Cortex of kidney (tissue), 1 donor: ENCODE results near the gene WNT4.

ENCODE experiments used
- DNase-seq: peaks from one replicate; lab custom pipeline; 2025; lab: John Stamatoyannopoulos, UW

The WNT4 gene

GRCh38 chr1:22143065-22144033 is at the start of gene WNT4:
Gene WNT4, minus strand, starts transcription at chr1:22143097. Its CDS starts 175 bp downstream, at chr1:22142922.
- DNase-seq: no peak

GRCh38 chr1:22190731-22191130 is 47.8 kb upstream of the WNT4 start:
- DNase-seq: no peak

DNA sequence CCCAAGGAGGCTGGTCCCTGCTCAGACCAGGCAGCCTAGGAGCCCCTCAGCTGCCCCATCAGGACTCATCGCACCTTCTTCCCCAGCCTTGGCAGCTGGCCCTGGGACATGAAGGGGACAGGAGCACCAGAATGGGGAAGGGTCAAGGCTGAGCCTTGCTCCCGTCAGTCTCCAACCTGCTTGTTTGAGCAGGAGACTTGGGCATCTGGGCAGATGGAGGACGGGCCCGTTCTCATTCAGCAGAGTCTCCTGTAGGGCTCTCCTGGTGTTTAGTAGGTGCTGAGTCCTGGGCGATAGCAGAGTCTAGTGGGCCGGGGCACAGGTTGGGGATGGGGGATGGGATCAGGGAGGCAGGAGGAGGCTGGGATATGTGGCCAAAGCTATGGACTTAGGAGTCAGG is 47.4 kb upstream of the WNT4 start:
- DNase-seq: no peak

- no peak for DNase-seq
Observed at GRCh38 chr1:22189619-22190018, 46.7 kb upstream of the WNT4 start.

DNA sequence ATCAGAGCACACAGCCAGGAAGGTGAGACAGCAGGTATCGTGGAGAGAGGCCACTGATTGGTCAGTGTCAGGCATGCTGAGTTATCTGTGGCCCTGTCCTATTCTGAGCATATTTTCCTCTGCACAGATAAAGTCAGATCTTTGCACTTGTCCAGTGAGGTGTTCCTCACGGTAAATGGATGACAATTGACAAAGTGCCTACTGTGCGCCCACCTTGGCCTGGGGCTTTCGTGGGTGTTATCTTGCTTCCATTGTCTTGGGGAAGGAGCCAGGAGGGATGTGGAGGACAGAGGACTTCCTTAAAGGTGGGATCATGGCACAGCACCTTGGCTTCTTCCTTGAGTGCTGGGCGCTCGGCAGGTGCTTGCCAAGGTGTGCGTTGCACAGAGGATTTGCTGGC is 46.0 kb upstream of the WNT4 start:
- DNase-seq: no peak

DNA sequence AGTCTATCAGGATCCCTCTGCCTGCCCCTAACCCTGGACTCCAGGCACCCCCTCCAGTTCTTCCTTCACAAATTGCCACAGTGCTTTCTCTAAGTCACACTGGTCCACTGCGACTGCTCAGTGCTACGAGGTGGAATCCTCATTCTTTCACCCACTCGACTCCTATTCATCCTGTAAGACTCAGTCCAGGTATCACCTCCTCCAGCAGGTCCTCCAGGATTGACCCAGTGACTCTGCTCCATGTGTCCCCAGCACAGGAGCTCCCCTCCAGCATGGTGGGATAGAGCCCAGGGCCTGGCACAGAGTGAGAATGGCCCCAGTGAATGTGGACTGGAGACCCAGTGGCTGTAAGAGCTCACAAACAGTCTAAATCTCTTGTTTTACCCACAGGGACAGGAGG is 45.5 kb upstream of the WNT4 start:
- no peak for DNase-seq

- DNase-seq: no peak
Observed at GRCh38 chr1:22186311-22186710, 43.4 kb upstream of the WNT4 start.

- no peak for DNase-seq
Observed at GRCh38 chr1:22184892-22185612, 42.2 kb upstream of the WNT4 start.

GRCh38 chr1:22184454-22184853 is 41.6 kb upstream of the WNT4 start:
- no peak for DNase-seq

- no peak for DNase-seq
Observed at GRCh38 chr1:22182715-22183114, 39.8 kb upstream of the WNT4 start.

GRCh38 chr1:22179197-22179803 is 36.4 kb upstream of the WNT4 start:
- no peak for DNase-seq

DNA sequence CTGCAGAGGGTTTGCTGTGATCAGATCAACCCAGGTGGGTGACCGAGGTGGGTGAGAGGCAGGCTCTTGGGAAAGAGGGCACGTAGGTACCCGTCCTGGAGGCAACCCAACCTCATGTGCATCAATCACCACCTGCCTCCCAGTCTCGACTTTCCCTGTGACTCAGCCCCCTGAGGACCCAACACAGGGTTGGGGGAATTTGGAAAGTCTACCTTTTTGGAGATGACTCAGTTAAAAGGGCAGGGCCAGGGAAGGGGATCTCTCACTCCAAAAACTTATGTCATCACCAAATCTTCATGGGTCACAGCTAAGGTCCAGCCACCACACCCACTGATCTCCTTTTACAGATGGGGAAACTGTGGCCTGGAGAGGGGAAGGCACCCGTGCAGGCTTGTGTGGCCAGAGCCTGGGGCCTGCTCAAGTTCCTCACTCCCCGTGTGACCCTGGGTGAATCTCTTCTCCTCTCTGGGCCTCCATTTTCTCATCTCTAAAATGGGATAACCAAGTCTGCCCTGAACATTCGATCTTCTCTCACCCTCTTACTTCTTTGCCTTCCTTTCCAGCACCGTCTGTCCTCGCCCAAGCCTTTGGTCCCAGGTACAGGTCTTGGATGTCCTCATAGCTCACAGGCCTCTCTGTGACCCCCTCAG is 34.6 kb upstream of the WNT4 start:
- DNase-seq: no peak

DNA sequence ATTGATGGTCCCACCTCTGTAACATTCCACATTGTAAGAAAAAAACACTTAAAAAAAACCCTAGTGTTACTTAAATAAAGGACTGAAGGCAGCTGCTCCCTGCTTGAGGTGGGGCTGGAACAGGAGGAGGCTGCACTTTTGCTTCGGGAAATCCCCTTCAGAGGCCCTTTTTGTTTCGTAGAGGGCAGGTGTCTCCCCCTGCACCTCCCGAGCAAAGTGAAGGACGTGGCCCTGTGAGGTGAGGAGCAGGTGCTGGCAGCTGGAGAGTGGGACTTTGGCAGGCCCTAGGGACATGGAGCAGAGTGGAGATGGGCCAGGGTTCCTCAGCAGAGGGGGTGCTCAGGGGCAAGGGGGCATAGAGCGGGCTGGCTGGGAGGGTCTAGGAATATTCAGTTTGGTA is 33.4 kb upstream of the WNT4 start:
- no peak for DNase-seq

GRCh38 chr1:22174446-22175220 is 31.7 kb upstream of the WNT4 start:
- DNase-seq: no peak

DNA sequence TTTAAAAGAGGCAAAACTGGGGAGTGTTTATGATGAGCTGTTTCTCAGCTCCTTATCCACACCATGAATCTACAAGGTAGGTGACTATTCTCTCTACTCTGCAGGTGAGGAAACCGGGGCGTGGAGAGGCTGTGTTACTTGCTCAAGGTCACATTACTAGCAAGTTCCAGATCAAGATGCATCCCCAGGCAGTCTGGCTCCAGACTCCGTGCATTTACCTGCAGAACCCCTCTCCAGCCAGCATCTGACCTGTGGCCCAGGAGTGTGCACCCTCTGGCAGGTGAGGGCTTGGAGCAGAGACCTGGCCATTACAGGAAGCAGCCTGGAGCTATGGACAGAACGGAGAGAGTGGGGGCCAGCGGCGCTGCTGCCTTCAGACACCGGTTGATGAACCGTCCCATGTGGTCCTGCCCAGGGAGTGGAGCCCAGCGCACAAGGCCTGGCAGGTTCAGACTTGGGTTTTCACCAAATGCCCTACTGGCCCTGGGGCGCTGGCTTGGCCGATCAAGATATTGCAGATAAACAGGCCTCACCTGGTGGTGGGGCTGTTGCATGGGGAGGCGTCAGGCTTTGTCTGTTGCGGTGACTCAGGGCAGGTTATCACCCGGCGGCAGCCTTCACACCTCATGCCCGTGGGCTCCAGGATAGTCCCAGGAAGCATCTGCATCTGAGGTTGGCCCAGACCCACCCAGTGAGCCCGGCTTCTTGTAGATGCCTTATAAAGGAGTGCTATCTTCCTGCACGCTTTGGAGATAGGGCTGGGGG is 29.2 kb upstream of the WNT4 start:
- no peak for DNase-seq

DNA sequence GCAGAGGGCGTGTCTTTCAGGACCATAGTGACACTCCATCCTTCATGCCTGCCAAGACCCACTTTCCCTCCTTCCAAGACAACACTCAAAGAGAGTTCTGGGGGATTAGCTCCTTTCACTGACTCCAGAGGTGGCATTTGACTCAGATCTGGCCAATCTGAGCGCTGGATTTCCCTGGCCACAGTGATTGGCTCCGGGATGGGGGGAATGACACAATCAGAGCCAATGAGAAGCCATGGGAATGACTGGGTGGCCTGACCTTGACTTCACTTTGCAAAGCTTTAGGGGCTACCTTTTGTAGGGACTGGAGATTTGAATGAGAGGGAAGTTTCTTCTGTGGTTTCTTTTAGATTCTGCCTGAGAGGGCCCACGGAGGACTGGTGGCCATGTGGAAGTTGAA is 26.9 kb upstream of the WNT4 start:
- no peak for DNase-seq

DNA sequence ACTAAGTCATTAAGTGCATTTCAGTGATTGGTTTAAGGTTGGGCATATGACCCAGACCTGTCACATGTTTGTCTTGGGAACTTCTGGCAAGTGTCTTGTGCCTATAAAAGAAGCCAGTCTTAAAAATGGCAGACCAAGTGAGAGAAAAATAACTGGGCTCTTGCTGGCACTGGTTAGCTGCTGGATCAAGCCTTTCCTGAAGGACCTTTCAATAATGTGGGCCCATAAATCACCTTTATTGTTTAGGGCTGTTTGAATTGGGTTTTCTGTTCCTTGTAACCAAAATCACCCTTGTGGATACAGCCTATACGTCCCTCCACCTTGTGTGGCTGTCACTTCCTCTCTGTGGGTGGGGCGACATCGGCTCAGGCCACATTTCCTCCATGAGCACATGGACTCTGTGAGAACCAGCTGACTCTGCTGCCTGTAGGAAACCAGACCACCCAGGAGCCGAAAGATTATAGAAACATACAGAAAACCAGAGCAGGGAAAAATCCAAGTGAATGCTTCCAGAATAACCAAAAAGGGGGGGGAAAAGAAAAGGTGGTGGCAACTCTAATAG is 25.6 kb upstream of the WNT4 start:
- no peak for DNase-seq

- DNase-seq: no peak
Observed at GRCh38 chr1:22166439-22166838, 23.5 kb upstream of the WNT4 start.

DNA sequence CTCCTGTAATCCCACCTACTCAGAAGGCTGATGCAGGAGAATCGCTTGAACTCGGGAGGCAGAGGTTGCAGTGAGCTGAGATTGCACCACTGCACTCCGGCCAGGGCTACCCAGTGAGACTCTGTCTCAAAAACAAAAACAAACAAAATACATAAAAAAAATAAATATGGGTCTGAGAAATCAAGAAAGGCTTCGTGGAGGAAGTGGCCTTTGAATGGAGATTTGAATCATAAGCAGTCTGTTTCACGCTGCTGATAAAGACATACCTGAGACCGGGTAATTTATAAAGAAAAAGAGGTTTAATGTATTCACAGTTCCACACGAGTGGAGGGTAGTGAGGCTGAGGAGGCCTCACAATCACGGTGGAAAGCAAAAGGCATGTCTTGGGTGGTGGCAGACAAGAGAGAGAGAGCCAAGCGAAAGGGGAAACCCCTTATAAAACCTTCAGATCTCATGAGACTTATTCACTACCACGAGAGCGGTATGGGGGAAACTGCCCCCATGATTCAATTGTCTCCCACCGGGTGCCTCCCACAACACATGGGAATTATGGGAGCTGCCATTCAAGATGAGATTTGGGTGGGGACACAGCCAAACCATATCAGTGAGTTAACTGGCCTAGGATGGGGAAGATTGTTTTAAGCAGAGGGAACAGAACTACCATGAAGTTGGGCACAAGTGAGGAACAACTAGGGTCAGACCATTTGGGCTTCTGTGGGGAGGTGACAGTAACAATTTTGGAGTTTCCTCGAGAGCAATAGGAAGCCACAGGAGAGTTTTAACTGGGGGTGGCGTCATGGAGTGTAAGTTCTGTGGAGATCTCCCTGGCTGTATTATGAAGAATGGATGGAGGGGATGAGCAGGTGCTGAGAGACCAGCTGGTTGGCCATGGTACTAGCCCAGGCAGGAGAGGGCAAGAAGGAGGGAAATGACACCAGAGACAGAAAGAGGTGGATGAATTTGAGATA is 22.2 kb upstream of the WNT4 start:
- DNase-seq: no peak
